Superior temporal gyrus (tissue), 1 donor: ENCODE results near the gene GIMAP2.

ENCODE experiments used
- DNase-seq: peaks from one replicate; pipeline ENCODE4 v3.0.0-alpha.2; 2016; ENCODE audit errors: extremely low spot score

GIMAP2 gene

DNA sequence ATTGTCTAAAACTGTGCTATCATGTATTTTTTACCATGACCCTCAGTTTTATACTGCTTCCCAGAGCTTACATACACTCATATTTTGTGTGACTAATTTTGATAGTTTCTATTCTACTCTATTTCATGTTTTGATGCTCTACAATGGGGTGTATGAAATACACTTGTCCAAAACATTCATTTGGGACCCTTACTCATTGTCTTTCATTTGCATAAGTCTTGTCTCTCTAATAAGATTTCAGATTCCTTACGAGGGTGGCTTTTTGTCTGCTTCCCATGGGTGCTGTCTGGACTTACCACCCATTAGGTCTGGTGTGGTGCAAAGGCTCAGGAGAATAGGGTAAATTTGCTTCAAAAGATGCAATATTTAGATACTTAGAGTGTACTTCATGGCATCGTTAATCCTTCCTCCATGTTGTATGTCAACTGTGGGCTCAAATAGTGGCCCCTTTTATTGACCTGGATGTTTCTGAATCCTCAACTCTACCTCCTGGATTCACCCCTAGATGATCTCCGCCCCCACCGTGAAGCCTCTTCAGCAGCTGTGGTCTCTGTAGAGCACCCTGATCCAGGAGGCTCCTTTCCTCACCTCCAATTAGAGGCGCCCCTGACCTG is 48.1 kb downstream of the GIMAP2 start:
- no peak for DNase-seq

DNA sequence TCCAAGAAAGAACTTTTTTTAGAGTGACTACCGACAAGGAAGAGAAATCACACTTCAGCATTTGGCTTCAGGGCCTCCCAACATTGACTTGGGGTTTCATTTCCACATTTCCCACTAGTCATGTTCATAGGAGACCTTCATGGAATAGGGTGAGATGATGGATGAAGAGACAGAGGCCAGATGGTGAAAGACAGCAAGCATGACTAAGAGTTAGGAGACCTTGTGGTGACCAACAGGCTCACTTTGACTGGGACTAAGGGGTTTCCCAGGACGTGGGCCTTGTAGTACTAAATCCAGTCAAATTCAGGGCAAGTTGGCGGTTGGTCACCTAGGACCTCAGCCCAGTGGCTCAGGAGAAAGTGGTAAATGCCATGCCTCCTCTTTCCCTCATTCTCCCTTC is 48.7 kb downstream of the GIMAP2 start:
- no peak for DNase-seq

DNA sequence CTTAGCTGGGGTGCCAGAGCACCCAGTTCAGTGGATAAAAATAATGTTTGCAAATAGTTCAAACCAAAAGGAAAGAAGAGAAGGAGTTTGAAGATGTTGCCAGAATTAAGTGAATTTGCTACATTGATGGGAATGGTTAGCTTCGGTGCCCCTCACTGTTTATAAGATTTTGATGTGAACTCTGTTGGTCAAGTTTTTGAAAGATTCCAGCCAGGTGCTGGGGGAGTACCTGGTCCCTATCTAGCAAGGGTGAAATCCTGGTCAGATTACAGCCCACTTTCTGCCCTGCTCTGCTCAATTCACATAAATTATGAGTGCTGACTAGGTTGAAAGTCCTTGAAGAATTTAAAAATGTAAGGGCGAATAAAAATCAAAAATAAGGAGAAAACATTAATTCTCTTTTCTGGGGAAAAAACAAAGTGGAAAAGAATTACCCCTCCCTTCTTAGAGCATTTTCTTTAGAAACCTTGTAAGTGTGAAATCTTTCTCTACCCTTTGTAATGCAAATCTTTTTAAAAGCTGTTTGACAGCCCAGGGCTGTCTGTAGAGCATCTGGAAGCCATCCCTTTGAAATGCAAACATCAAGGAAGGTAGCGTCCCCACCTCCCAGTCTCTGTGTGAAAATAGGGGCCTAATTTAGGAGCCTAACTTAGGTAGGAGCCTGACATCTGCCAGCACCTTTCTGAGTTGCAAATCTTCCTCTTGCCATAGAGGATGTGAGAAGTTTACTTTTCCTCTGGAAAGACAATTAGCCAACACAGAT is 50.3 kb downstream of the GIMAP2 start:
- DNase-seq: no peak

DNA sequence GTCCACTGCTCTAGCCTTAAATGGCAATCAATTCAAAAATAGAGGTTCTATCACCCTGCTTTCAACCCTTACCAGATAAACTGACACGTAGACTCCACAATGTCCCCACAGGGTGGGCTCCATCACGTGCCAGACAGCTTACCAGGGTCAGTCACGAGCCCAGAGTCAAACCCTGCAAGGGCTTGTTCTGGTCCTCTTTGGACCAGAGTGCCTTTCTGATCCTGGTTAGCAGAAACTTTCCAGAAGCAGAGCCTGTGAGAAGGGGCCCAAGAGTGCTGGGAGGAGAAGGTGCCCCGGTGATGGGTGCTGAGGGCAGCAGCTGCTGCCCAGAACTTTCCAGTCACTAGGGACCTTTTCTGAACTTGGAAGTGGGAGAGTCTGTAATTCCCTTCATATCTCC is 51.4 kb downstream of the GIMAP2 start:
- DNase-seq: no peak

DNA sequence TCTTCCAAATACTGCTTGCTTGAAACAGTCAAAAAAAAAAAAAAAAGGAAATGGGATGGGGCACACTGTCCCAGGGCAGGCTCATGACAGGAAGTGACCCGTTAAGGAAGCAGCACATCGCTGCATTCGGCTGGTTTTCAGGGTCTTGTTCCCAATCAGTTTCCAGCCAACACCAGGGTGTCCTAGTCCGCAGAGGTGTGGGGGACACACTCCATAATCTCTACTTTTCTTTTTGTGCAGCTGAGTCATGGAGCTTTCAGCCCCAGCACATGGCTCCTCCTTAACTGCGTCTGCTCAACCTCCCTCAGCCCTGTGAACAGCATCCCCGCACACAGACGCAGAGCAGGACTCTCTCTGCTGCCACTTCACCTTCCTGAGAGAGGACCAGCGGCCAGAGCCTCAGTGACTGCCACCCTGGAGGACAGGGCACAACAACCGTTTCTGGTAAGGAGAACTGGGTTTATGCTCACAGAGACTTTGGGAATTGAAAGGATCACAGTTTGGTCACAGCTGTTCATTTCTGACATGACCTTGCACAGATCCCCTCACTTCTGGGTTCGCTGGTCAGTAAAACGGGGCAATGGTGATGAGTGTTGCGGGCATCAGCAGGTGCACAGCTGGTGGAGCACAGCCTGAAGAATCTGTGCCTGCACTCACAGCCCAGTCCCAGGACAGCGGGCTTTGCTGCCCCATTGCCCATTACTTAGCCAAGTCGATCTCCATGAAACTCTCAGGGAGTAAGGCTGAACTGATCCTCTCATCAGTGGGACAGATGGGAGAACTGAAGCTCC is 52.0 kb downstream of the GIMAP2 start, which contains the start of gene GIMAP5:
Gene GIMAP5 (plus strand): TSS at position 154 of the 791 bp plus-strand sequence. CDS start 3,467 bp downstream, outside the sequence.
- no peak for DNase-seq

DNA sequence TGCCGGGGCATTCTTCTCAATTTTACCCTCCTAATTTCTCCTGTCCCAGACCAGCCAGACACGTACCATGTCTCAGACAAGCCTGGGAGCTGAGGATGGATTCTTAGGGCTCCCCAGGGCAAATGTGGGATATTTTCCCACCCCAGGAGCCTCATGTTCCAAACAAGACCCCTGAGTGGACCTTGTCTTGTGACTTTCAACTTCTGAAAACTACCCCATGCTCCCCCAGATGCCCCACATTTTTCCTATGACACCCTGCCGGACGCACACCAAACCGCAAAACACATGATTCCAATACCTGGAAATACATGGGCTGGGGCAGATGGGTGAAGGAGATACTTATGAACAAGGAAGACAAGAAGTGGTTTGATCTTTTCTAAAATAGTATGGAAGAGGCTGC is 52.6 kb downstream of the GIMAP2 start:
- no peak for DNase-seq

DNA sequence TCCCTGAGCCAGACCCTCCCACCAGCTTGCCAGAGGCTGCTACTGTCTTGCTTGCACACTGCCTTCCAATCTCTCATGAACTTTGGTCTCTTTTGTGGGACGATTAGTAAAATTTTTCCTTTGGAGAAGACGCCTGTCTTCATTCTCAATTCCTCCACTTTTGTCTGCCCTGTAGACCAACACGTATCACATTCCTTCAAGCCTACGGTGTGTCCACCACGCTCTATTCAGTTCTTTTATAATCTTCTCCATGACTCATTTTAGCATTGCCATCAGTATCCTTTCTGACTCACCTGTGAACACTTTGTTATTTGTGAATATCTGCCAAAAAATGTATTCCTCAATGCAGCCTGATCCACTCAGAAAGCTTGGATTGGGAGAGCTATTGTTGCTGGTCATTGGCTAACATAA is 53.1 kb downstream of the GIMAP2 start:
- no peak for DNase-seq

DNA sequence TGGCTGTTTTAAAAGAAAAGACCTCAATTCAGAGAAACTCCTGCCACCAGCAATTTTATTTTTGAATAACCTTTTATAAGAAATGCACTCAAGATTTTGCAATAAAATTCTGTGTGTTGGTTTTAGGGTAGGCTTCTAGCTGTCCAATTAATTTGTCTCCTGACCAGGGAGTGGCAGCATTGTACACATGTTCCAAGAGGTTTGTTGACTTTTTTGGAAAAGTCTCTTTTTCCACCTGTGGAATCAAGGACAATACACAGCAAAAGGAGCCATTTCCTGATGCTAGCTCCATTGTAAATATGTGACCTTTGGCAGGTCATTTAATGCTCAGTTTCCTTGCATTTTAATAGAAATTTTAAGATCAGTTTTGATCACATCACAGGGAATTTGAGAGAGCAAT is 53.5 kb downstream of the GIMAP2 start:
- DNase-seq: no peak

DNA sequence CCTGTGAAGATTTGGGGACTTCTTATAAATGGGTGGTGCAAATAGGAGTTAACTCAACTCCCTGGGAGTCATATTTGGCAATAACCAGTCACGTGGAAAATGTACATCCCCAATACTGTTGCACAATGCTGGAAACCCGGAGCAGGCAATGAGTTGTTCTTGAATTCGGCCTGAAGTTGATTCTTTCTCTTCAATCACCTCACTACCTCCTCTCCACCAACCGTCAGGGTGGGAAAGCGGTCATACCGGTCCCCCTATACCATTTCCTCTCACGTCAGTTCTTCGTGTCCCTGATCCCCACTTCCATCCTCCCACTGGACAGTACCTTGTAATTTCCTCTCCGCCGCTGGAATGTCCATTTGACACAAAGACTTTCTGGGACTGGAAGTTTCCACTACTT is 54.5 kb downstream of the GIMAP2 start:
- no peak for DNase-seq

DNA sequence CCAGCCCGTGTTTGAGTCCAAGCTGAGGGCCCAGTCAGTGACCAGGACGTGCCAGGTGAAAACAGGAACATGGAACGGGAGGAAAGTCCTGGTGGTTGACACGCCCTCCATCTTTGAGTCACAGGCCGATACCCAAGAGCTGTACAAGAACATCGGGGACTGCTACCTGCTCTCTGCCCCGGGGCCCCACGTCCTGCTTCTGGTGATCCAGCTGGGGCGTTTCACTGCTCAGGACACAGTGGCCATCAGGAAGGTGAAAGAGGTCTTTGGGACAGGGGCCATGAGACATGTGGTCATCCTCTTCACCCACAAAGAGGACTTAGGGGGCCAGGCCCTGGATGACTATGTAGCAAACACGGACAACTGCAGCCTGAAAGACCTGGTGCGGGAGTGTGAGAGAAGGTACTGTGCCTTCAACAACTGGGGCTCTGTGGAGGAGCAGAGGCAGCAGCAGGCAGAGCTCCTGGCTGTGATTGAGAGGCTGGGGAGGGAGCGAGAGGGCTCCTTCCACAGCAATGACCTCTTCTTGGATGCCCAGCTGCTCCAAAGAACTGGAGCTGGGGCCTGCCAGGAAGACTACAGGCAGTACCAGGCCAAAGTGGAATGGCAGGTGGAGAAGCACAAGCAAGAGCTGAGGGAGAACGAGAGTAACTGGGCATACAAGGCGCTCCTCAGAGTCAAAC is 56.9 kb downstream of the GIMAP2 start:
- no peak for DNase-seq
